Fibroblast of lung (primary cell): Measurements from ENCODE around the gene CLNS1A. TPM values are rescaled to one million over a fixed set of nuclear protein-coding genes. Genes with fewer than 3 reads are reported as not detected.

ENCODE experiments used
- DNase-seq, 2 donors: peaks; one replicate each; pipeline versions ENCODE4 v3.0.0 to v3.0.0-alpha.2; 2010; ENCODE audit warnings: low read depth in 2 of 2
- H2AFZ ChIP-seq: 2 replicates; pipeline ENCODE4 v1.5.1; 2012; ENCODE audit warnings: low read length, control low read depth, inconsistent platforms
- H3K27ac ChIP-seq: 2 replicates; pipeline ENCODE4 v1.5.1; 2011; ENCODE audit warnings: low read length, control low read depth; ENCODE audit not compliant: insufficient read depth
- H3K27me3 ChIP-seq: 2 replicates; pipeline ENCODE4 v1.5.1; 2011; ENCODE audit warnings: mild to moderate bottlenecking, low read length; ENCODE audit not compliant: control insufficient read depth, insufficient read depth
- H3K36me3 ChIP-seq: 2 replicates; pipeline ENCODE4 v1.5.1; 2011; ENCODE audit warnings: low read length; ENCODE audit not compliant: control insufficient read depth, insufficient read depth
- H3K4me1 ChIP-seq: 2 replicates; pipeline ENCODE4 v1.5.1; 2011; ENCODE audit warnings: low read length; ENCODE audit not compliant: control insufficient read depth, insufficient read depth; ENCODE audit errors: extremely low read depth
- H3K4me2 ChIP-seq: 2 replicates; pipeline ENCODE4 v1.5.1; 2011; ENCODE audit warnings: low read length, control low read depth; ENCODE audit not compliant: insufficient read depth; ENCODE audit errors: extremely low read depth
- H3K4me3 ChIP-seq, 4 experiments: fragments of 200-600 bp in 1 of 4; sonication (generic) in 1 of 4; replicated peaks in 1 of 4; 2 replicates each; pipeline ENCODE4 v1.5.1; 2011 to 2016; ENCODE audit warnings: low read length in 4 of 4, low read depth in 3 of 4, mild to moderate bottlenecking in 3 of 4, control low read depth in 2 of 4, inconsistent platforms in 1 of 4, mixed read lengths in 1 of 4; ENCODE audit not compliant: insufficient read depth in 1 of 4; ENCODE audit errors: control extremely low read depth in 1 of 4
- H3K79me2 ChIP-seq: 2 replicates; pipeline ENCODE4 v1.5.1; 2012; ENCODE audit warnings: mild to moderate bottlenecking, low read length, inconsistent platforms; ENCODE audit not compliant: control insufficient read depth, insufficient read depth
- H3K9ac ChIP-seq: 2 replicates; pipeline ENCODE4 v1.5.1; 2011; ENCODE audit warnings: mild to moderate bottlenecking, low read length, control low read depth; ENCODE audit not compliant: insufficient read depth
- H3K9me3 ChIP-seq: 2 replicates; pipeline ENCODE4 v1.5.1; 2012; ENCODE audit warnings: low read depth, low read length; ENCODE audit not compliant: control insufficient read depth, insufficient read depth
- H4K20me1 ChIP-seq: 2 replicates; pipeline ENCODE4 v1.5.1; 2011; ENCODE audit warnings: low read length; ENCODE audit not compliant: control insufficient read depth, insufficient read depth; ENCODE audit errors: extremely low read depth
- EZH2 ChIP-seq: IDR thresholded peaks from 2 replicates; pipeline ENCODE4 v1.5.1; 2012; ENCODE audit warnings: low read length, control low read depth, mild to moderate bottlenecking; ENCODE audit errors: missing control alignments
- polyA plus RNA-seq, 2 donors: library from polyadenylated mRNA; depleted of rRNA in 1 of 2; stranded (reverse) in 1 of 2; unstranded in 1 of 2; fragments of >200 nt; gene quantifications; 2 replicates each; pipeline ENCODE4 v1.2.1, GENCODE V29; 2011 to 2012; ENCODE audit warnings: missing spikeins in 1 of 2
- total RNA-seq: library from RNA; depleted of rRNA; stranded (reverse); fragments of >200 nt; gene quantifications from 2 replicates; pipeline ENCODE4 v1.2.1, GENCODE V29; 2014
- TF ChIP-seq, protein P1 (sequence below), 2 donors: IDR thresholded peaks in 1 of 2; conservative IDR thresholded peaks in 1 of 2; 1 replicate in 1 of 2; 2 replicates in 1 of 2; pipeline ENCODE4 v1.5.1; 2011 to 2012; ENCODE audit warnings: low read length in 2 of 2, control low read depth in 1 of 2, inconsistent platforms in 1 of 2, low read depth in 1 of 2, mild to moderate bottlenecking in 1 of 2

Gene CLNS1A
- total and polyA plus RNA-seq, 2 donors (not counting 1 experiment from before 2014, with no cell fraction given), result 130 to 144 TPM

DNA sequence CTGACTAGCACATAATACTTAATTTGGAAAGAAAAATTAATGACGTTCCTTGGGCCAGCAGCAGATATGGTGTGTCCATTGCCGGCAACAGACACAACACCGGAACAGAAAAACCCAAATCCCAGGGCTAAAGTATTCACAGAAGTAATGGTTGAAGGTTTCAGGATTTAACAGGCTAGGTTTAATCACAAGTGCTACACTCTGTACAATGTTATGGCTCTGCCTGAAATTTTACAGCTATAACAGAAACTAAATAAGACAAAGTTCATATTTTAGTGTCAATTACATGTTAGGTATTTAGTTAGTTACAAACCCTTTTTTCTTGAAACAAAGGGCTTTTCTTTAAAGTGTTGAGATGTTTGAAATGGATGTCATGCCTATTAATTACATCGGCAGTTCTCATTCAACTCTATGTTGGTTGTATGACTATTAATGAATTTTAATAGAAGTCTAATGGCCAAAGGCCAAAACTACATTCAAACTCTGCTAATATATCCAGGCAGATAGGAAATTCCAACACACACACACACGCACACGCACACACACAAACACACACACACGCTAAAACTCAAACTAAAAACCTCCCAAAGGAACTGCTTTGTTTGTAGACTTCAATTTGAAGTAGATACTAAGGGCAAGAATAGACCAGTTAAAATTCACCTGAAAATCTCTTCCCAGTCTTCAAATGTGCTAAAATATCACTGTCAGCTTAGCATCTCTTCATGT is 27.8 kb upstream of the CLNS1A start:
- Histone ChIP-seq H3K9ac (no peak overlapping the region), H3K4me1 (no peaks in the 10 kb centered on the region), H3K79me2 (no peaks in the 10 kb centered on the region), H3K27me3 (no peaks in the 10 kb centered on the region), H3K4me2 (no peak overlapping the region), H3K36me3 (peaks cover 6% of the 10 kb centered on the region), H4K20me1 (no peaks in the 10 kb centered on the region), H3K4me3 (no peak overlapping the region), H2AFZ (no peak overlapping the region), H3K27ac (no peak overlapping the region), H3K9me3 (no peaks in the 10 kb centered on the region)
- no peak for DNase-seq
- no peak for TF ChIP-seq EZH2
- TF ChIP-seq, protein P1, sequence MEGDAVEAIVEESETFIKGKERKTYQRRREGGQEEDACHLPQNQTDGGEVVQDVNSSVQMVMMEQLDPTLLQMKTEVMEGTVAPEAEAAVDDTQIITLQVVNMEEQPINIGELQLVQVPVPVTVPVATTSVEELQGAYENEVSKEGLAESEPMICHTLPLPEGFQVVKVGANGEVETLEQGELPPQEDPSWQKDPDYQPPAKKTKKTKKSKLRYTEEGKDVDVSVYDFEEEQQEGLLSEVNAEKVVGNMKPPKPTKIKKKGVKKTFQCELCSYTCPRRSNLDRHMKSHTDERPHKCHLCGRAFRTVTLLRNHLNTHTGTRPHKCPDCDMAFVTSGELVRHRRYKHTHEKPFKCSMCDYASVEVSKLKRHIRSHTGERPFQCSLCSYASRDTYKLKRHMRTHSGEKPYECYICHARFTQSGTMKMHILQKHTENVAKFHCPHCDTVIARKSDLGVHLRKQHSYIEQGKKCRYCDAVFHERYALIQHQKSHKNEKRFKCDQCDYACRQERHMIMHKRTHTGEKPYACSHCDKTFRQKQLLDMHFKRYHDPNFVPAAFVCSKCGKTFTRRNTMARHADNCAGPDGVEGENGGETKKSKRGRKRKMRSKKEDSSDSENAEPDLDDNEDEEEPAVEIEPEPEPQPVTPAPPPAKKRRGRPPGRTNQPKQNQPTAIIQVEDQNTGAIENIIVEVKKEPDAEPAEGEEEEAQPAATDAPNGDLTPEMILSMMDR (conservative IDR thresholded peaks at IDR 0.05 in 1 of 2, IDR thresholded peaks at IDR 0.05 in 1 of 2; ENCODE audit: low read depth in 1 of 2, low read length in 2 of 2), result no peak

DNA sequence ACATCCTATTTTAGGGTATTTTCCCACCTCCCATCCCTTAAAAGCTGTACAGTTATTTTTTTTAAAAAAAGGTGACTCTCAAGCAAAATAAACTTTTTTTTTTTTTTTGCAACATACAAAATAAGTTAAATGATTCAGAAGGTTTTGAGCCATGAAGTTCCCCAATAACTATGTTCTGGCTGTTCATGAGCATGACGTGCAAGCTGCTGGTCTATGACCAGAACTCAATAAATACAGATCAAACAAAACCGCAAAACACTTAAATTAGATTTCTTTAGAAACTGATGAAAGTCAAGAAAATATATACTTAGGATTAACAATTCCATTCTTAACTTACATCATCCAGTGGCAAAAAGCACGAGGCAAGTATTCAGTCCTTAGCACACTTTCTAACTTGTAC is 24.1 kb upstream of the CLNS1A start:
- H3K36me3 ChIP-seq, result no peaks in the 10 kb centered on the region
- H3K27me3 ChIP-seq, result no peaks in the 10 kb centered on the region
- TF ChIP-seq, protein P1 (conservative IDR thresholded peaks at IDR 0.05 in 1 of 2, IDR thresholded peaks at IDR 0.05 in 1 of 2; ENCODE audit: low read depth in 1 of 2, low read length in 2 of 2), result no peak
- TF ChIP-seq EZH2, result no peak
- H3K4me3 ChIP-seq, result no peak overlapping the region
- no peak overlapping the region for H3K27ac ChIP-seq
- H3K79me2 ChIP-seq, result no peaks in the 10 kb centered on the region
- H3K4me2 ChIP-seq, result no peak overlapping the region
- no peaks in the 10 kb centered on the region for H4K20me1 ChIP-seq
- H2AFZ ChIP-seq, result no peak overlapping the region
- no peak overlapping the region for H3K9ac ChIP-seq
- DNase-seq, result no peak
- peaks cover 2% of the 10 kb centered on the region for H3K4me1 ChIP-seq
- no peaks in the 10 kb centered on the region for H3K9me3 ChIP-seq

DNA sequence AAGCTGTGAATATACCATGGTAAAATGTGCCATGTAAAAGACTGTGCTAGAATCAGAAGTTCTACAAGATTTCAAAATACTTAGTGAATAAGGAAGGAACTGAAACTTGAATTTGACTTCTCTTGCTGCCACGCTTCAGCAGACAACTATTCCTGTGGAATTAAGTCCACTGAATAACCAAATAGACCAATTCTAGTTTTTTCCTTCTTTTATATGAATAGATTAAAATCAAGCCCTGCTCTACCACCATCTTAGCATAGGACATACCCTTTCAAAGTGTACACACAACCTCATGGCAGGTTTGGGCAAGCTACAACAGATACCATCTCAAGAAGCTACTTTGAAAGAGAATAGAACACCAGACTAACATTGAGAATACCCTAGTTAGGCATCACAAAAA is 23.4 kb upstream of the CLNS1A start:
- TF ChIP-seq EZH2, result no peak
- TF ChIP-seq, protein P1 (conservative IDR thresholded peaks at IDR 0.05 in 1 of 2, IDR thresholded peaks at IDR 0.05 in 1 of 2; ENCODE audit: low read depth in 1 of 2, low read length in 2 of 2), result no peak
- H3K9ac ChIP-seq, result no peak overlapping the region

More for the DNA sequence above, 23.4 kb upstream of the CLNS1A start:
- H3K27ac ChIP-seq, result no peak overlapping the region
- no peak overlapping the region for H3K4me3 ChIP-seq
- no peaks in the 10 kb centered on the region for H4K20me1 ChIP-seq
- H3K27me3 ChIP-seq, result no peaks in the 10 kb centered on the region
- no peak overlapping the region for H3K4me2 ChIP-seq
- H3K79me2 ChIP-seq, result no peaks in the 10 kb centered on the region
- no peak overlapping the region for H2AFZ ChIP-seq
- H3K9me3 ChIP-seq, result no peaks in the 10 kb centered on the region
- no peak for DNase-seq
- H3K4me1 ChIP-seq, result peaks cover 2% of the 10 kb centered on the region
- no peaks in the 10 kb centered on the region for H3K36me3 ChIP-seq
